ENCODE data around the gene XRCC2.

DNA sequence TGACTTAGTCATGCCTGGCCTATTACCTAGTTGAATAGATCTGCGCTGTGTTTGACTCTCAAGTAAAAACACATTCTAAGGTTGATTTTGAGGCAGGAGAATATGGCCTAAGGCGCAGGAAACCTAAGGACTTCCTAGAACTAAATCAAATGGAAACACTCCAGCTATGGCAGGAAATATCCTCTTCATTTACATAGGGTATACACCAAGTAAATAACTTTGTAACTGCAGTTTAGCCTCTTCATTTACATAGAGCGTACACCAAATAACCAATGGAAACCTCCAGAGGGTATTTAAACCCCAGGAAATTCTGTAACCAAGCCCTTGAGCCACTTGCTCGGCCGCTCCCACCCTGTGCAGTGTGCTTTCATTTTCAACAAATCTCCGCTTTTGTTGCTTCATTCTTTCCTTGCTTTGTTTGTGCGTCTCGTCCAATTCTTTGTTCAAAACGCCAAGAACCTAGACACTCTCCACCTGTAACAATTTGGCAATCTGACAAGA lies 35.6 kb upstream of the XRCC2 start:
- TF ChIP-seq, protein P1, sequence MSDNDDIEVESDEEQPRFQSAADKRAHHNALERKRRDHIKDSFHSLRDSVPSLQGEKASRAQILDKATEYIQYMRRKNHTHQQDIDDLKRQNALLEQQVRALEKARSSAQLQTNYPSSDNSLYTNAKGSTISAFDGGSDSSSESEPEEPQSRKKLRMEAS (IDR thresholded peaks at IDR 0.05), result no peak
- TF ChIP-seq NFIC (IDR thresholded peaks at IDR 0.05) (no peak), EP300 (IDR thresholded peaks at IDR 0.05; ENCODE audit: borderline replicate concordance) (no peak), FOXM1 (IDR thresholded peaks at IDR 0.05; ENCODE audit: borderline replicate concordance, low read depth) (no peak), RAD21 (IDR thresholded peaks at IDR 0.05; ENCODE audit: low read depth) (no peak), EGR1 (IDR thresholded peaks at IDR 0.05) (no peak)
- TF ChIP-seq, protein P2, sequence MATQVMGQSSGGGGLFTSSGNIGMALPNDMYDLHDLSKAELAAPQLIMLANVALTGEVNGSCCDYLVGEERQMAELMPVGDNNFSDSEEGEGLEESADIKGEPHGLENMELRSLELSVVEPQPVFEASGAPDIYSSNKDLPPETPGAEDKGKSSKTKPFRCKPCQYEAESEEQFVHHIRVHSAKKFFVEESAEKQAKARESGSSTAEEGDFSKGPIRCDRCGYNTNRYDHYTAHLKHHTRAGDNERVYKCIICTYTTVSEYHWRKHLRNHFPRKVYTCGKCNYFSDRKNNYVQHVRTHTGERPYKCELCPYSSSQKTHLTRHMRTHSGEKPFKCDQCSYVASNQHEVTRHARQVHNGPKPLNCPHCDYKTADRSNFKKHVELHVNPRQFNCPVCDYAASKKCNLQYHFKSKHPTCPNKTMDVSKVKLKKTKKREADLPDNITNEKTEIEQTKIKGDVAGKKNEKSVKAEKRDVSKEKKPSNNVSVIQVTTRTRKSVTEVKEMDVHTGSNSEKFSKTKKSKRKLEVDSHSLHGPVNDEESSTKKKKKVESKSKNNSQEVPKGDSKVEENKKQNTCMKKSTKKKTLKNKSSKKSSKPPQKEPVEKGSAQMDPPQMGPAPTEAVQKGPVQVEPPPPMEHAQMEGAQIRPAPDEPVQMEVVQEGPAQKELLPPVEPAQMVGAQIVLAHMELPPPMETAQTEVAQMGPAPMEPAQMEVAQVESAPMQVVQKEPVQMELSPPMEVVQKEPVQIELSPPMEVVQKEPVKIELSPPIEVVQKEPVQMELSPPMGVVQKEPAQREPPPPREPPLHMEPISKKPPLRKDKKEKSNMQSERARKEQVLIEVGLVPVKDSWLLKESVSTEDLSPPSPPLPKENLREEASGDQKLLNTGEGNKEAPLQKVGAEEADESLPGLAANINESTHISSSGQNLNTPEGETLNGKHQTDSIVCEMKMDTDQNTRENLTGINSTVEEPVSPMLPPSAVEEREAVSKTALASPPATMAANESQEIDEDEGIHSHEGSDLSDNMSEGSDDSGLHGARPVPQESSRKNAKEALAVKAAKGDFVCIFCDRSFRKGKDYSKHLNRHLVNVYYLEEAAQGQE (IDR thresholded peaks at IDR 0.05; ENCODE audit: low read depth), result no peak

Measured in Ishikawa (cell line).